H1 (cell line): ENCODE results near the gene HPD. TPM values are rescaled to one million over a fixed set of nuclear protein-coding genes. Genes with fewer than 3 reads are reported as not detected.
A peak's percentile ranks its signal among the peaks of the same experiment; 100 is the strongest.

Experiments
- ATF3 ChIP-seq: IDR thresholded peaks from 2 replicates; pipeline ENCODE4 v1.6.1; 2011; ENCODE audit warnings: low read depth, mild to moderate bottlenecking, low read length; ENCODE audit not compliant: insufficient read depth
- CEBPB ChIP-seq: IDR thresholded peaks from 2 replicates; pipeline ENCODE4 v1.6.1; 2012; ENCODE audit warnings: low read depth, low read length
- CHD1 ChIP-seq: IDR thresholded peaks from 2 replicates; pipeline ENCODE4 v1.6.1; 2012; ENCODE audit warnings: low read depth, low read length, improper control_type of control experiment
- EGR1 ChIP-seq: IDR thresholded peaks from 2 replicates; pipeline ENCODE4 v1.6.1; 2011; ENCODE audit warnings: low read depth, low read length, borderline replicate concordance
- GTF2F1 ChIP-seq: IDR thresholded peaks from 2 replicates; pipeline ENCODE4 v1.6.1; 2012; ENCODE audit warnings: low read depth, low read length, improper control_type of control experiment, borderline replicate concordance
- HDAC2 ChIP-seq, 2 experiments: fragments of 300-600 bp in 1 of 2; sonication (generic) in 1 of 2; IDR thresholded peaks; 2 replicates each; pipeline ENCODE4 v1.6.1; 2011 to 2012; ENCODE audit warnings: low read depth in 2 of 2, low read length in 2 of 2, mild to moderate bottlenecking in 2 of 2, moderate library complexity in 2 of 2, borderline replicate concordance in 1 of 2, inconsistent platforms in 1 of 2
- JUND ChIP-seq: IDR thresholded peaks from 2 replicates; pipeline ENCODE4 v1.6.1; 2011; ENCODE audit warnings: mild to moderate bottlenecking, improper control_type of control experiment, low read length
- KDM1A ChIP-seq: fragments of 200-600, 300-600 bp; sonication (generic); IDR thresholded peaks from 2 replicates; pipeline ENCODE4 v1.7.1; 2016; ENCODE audit warnings: mild to moderate bottlenecking, low read length, borderline replicate concordance
- MAX ChIP-seq: IDR thresholded peaks from 2 replicates; pipeline ENCODE4 v1.6.1; 2012; ENCODE audit warnings: inconsistent platforms
- NANOG ChIP-seq: IDR thresholded peaks from 2 replicates; pipeline ENCODE4 v1.6.1; 2011; ENCODE audit warnings: low read length, low read depth, mild to moderate bottlenecking, inconsistent platforms; ENCODE audit not compliant: insufficient read depth, poor library complexity, severe bottlenecking
- PHF8 ChIP-seq: fragments of 200-600 bp; sonication (generic); conservative IDR thresholded peaks from 2 replicates; pipeline ENCODE4 v1.7.1; 2012; ENCODE audit warnings: low read depth, mild to moderate bottlenecking, inconsistent platforms, low read length, moderate library complexity
- POLR2A ChIP-seq, 2 experiments: IDR thresholded peaks; 1 replicate in 1 of 2; 2 replicates in 1 of 2; pipeline ENCODE4 v1.6.1; 2011; ENCODE audit warnings: low read depth in 2 of 2, low read length in 2 of 2, mild to moderate bottlenecking in 2 of 2; ENCODE audit errors: control extremely low read depth in 1 of 2
- RAD21 ChIP-seq, 2 experiments: IDR thresholded peaks in 1 of 2; conservative IDR thresholded peaks in 1 of 2; 2 replicates each; pipeline ENCODE4 v1.6.1; 2011; ENCODE audit warnings: low read depth in 2 of 2, low read length in 2 of 2, improper control_type of control experiment in 1 of 2, inconsistent platforms in 1 of 2, mild to moderate bottlenecking in 1 of 2, moderate library complexity in 1 of 2
- RXRA ChIP-seq: IDR thresholded peaks from 2 replicates; pipeline ENCODE4 v1.6.1; 2011; ENCODE audit warnings: low read depth, mild to moderate bottlenecking, low read length, moderate library complexity; ENCODE audit not compliant: insufficient read depth
- SAP30 ChIP-seq: fragments of 300-600 bp; sonication (generic); IDR thresholded peaks from 2 replicates; pipeline ENCODE4 v1.7.1; 2012; ENCODE audit warnings: low read length, moderate library complexity, mild to moderate bottlenecking, inconsistent platforms; ENCODE audit not compliant: insufficient read depth, insufficient replicate concordance
- SIX5 ChIP-seq: IDR thresholded peaks from 2 replicates; pipeline ENCODE4 v1.6.1; 2011; ENCODE audit warnings: mild to moderate bottlenecking, low read depth, low read length
- SP2 ChIP-seq: IDR thresholded peaks from 2 replicates; pipeline ENCODE4 v1.6.1; 2012; ENCODE audit warnings: mild to moderate bottlenecking, low read length, inconsistent platforms
- SRF ChIP-seq: IDR thresholded peaks from 2 replicates; pipeline ENCODE4 v1.6.1; 2011; ENCODE audit warnings: mild to moderate bottlenecking, low read depth, low read length, moderate library complexity
- TAF1 ChIP-seq: IDR thresholded peaks from 2 replicates; pipeline ENCODE4 v1.6.1; 2011; ENCODE audit warnings: mild to moderate bottlenecking, low read depth, low read length
- TAF7 ChIP-seq: optimal IDR thresholded peaks from 2 replicates; pipeline ENCODE3; 2011; ENCODE audit warnings: low read depth, mild to moderate bottlenecking, inconsistent platforms, low read length, moderate library complexity, borderline replicate concordance
- YY1 ChIP-seq: IDR thresholded peaks from 2 replicates; pipeline ENCODE4 v1.6.1; 2011; ENCODE audit warnings: low read depth, mild to moderate bottlenecking, low read length
- ZNF274 ChIP-seq: IDR thresholded peaks from 2 replicates; pipeline ENCODE4 v1.7.0; 2012; ENCODE audit warnings: low read length, borderline replicate concordance; ENCODE audit errors: extremely low read depth
- polyA plus RNA-seq, 7 experiments: library from polyadenylated mRNA; depleted of rRNA in 3 of 7; stranded (reverse) in 5 of 7; unstranded in 2 of 7; fragments of >200 nt in 5 of 7; fragments of 200-250 nt in 2 of 7; gene quantifications; 1 replicate in 5 of 7; 2 replicates in 1 of 7; 4 replicates in 1 of 7; pipeline versions ENCODE4 v1.2.1 to v1.2.3, GENCODE V29; 2011 to 2013; ENCODE audit warnings: missing spikeins in 2 of 7, mixed read lengths in 2 of 7
- total RNA-seq: library from RNA; stranded (reverse); fragmentation: NEBNext Ultra II Directional; extraction: Animal tissue kit (Norgen Biotek cat#: 25700); gene quantifications from 2 replicates; pipeline ENCODE4 v1.2.1, GENCODE V29; 2021

Gene HPD
- total and polyA plus RNA-seq, 2 of the 8 experiments (the other 6 are each of a cell fraction or from before 2014, with no cell fraction given): 0.48 to 0.56 TPM

- TF ChIP-seq EGR1 (0 out of 2 replicates have a peak, but pooled peaks have one; percentile 5), MAX (peak; percentile 92), PHF8 (no peak), SRF (no peak), YY1 (0 out of 2 replicates have a peak, but pooled peaks have one; percentile 32), SP2 (no peak), TAF7 (peak; percentile 64), GTF2F1 (no peak), RXRA (no peak), ZNF274 (no peak), KDM1A (0 out of 2 replicates have a peak, but pooled peaks have one; percentile 10), SAP30 (no peak), HDAC2 (IDR thresholded peaks at IDR 0.05; ENCODE audit: borderline replicate concordance in 1 of 2, low read depth in 2 of 2, low read length in 2 of 2) (0 out of 4 replicates have a peak, but pooled peaks of 1 of the 2 experiments have one; percentile 3), NANOG (no peak), POLR2A (IDR thresholded peaks at IDR 0.05; ENCODE audit: control extremely low read depth in 1 of 2, low read depth in 2 of 2, low read length in 2 of 2) (peak in 1 of 2 experiments; percentile 34; a peak in 2 of 3 replicates), JUND (0 out of 2 replicates have a peak, but pooled peaks have one; percentile 35), SIX5 (no peak), RAD21 (IDR thresholded peaks at IDR 0.05 in 1 of 2, conservative IDR thresholded peaks at IDR 0.05 in 1 of 2; ENCODE audit: low read depth in 2 of 2, low read length in 2 of 2) (peak; percentile 70 to 82), CEBPB (no peak), CHD1 (no peak), TAF1 (peak; percentile 63), ATF3 (no peak)
These were observed 47.0 kb downstream of the HPD start (continued) for GRCh38 chr12:121811434-121812319.
